ENCODE measurements around the gene GNA14. TPM values are rescaled to one million over a fixed set of nuclear protein-coding genes. Genes with fewer than 3 reads are reported as not detected.
"Not testable (repeated sequence)": the region's sequence is repeated elsewhere in the genome, so short reads cannot be mapped to it uniquely, and the experiment has no call there.

The GNA14 gene
- 0.42 TPM for polyA plus RNA-seq (2013, experiment 1 of 2; ENCODE audit: insufficient read length)
- polyA plus RNA-seq (2013, experiment 2 of 2; ENCODE audit: insufficient read length): 0.47 TPM

GRCh38 chr9:77648234-77649108 is at the start of gene GNA14:
TSS of gene GNA14 (minus strand) at chr9:77648322. CDS start at chr9:77647793, 529 bp downstream.
- no peak for DNase-seq

DNA sequence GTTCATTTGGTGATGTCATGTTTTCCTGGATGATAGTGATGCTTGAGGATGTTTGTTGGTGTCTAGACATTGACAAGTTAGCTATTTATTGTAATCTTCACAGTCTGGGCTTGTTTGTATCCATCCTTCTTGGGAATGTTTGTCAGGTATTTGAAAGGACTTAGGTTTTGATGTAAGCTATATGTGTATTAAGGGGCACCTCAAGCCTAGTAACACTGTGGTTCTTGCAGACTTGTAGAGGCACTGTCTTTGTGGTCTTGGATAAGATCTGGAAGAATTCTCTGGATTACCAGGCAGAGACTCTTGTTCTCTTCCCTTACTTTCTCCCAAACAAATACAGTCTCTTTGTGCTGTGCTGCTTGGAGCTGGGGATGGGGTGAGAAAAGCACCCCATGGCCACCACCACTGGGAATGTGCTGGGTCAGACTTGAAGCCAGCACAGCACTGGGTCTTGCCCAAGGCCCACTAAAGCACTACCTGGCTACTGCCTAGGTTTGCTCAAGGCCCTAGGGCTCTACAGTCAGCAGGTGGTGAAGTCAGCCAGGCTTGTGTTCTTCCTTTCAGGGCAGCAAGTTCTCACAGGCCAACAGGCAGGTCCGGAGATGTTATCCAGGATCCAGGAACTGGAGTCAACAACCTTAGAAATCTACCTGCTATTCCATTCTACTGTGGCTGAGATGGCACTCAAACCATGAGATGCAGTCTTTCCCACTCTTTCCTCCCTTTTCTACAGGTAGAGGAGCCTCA is 49.3 kb upstream of the GNA14 start:
- no peak for DNase-seq

DNA sequence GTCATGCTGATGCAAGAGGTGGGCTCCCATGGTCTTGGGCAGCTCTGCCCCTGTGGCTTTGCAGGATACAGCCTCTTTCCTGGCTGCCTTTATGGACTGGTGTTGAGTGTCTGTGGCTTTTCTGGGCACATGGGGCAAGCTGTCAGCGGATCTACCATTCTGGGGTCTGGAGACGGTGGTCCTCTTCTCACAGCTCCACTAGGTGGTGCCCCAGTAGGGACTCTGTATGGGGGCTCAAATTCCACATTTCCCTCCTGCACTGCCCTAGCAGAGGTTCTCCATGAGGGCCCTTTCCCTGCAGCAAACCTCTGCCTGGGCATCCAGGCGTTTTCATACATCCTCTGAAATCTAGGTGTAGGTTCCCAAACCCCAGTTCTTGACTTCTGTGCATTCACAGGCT is 42.6 kb upstream of the GNA14 start:
- DNase-seq: not testable (repeated sequence)

DNA sequence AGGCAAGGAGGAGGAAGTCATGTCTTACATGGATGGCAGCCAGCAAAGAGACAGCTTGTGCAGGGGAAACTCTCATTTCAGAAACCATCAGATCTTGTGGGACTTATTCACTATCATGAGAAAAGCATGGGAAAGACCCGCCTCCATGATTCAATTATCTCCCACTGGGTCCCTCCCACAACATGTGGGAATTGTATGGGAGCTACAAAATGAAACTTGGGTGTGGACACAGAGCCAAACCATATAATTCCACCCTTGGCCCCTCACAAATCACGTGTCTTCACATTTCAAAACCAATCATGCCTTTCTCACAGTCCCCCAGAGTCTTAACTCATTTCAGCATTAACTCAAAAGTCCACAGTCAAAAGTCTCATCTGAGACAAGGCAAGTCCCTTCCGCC is 42.0 kb upstream of the GNA14 start:
- not testable (repeated sequence) for DNase-seq

- DNase-seq: not testable (repeated sequence)
Observed at GRCh38 chr9:77687737-77688136, 39.6 kb upstream of the GNA14 start.

- DNase-seq: peak; percentile 28
Observed at GRCh38 chr9:77680581-77680980, 32.5 kb upstream of the GNA14 start.

GRCh38 chr9:77679661-77680368 is 31.7 kb upstream of the GNA14 start:
- no peak for DNase-seq

- no peak for DNase-seq
Observed at GRCh38 chr9:77679088-77679487, 31.0 kb upstream of the GNA14 start.

DNA sequence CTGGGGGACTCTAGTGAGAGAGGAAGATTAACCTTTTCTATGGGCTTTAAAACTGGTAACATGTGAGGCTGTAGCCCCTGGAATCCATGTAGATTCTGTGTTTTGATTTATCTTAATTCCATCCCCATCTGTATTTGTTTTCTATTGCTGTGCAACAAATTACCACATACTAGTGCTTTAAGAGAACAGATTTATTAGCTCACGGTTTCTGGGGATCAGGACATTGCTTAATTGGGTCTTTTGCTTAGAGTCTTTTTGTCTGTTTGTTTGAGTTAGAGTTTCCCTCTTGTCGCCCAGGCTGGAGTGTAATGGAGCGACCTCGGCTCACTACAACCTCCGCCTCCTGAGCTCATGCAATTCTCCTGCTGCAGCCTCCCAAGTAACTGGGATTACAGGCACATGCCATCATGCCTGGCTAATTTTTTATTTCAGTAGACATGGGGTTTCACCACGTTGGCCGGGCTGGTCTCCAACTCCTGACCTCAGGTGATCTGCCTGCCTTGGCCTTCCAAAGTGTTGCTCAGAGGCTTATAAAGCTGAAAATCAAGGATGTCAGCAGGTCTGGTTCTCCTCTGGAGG is 29.9 kb upstream of the GNA14 start:
- DNase-seq: peak; percentile 3

GRCh38 chr9:77677397-77677796 is 29.3 kb upstream of the GNA14 start:
- DNase-seq: no peak

DNA sequence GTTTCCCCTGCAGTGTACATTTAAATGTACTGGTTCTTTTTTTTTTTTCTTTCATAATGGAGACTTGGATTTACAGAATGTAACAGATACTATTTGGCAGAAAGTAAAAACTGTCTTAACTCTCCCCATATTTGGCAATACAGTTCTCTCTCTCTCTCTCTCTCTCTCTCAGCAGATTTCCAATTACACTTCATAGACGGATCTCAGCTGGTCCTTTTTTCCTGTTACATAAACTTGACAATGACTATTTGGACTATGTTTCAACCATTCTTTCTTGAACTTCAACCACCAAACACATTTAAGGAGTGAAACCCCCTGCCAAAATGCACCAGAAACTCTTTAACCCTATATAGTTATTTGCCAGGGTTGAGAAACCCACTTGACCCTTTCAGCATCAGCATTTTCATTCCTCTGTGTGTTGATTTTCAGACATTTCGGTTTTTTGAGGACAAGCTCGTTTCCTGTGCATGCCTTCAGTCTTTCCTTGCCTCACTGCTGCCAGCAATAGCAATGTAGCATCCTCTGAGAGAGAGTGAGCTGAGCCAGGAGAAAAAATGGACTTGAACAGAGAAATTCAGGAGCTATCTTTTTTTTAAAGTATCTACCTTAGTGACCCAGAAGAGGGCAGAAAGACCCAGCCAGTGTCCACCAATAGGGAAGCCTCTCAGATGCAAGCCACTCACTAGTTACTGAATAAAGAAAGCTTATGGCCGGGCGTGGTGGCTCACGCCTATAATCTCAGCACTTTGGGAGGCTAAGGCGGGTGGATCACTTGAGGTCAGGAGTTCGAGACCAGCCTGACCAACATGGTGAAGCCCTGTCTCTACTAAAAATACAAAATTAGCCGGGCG is 26.0 kb upstream of the GNA14 start:
- peak; percentile 20 for DNase-seq

- no peak for DNase-seq
Observed at GRCh38 chr9:77672183-77672582, 24.1 kb upstream of the GNA14 start.

DNA sequence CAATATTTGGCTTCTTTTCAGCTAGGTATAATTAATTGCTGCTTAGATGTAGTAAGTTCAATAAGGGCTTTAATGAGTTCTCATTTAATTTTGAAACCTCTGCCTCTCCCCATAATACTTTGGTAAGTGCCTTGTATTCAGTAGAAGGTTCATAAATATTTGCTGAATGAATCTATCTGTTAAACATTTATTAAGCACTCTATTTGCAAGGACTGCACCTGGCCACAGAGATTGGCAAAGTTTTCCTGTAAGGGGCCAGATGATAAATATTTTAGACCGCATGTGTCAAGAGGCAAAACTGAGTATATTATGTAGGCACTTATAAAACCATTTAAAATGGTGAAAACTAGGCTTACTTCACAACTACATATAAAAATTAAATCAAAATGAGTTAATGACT is 19.0 kb upstream of the GNA14 start:
- DNase-seq: no peak

DNA sequence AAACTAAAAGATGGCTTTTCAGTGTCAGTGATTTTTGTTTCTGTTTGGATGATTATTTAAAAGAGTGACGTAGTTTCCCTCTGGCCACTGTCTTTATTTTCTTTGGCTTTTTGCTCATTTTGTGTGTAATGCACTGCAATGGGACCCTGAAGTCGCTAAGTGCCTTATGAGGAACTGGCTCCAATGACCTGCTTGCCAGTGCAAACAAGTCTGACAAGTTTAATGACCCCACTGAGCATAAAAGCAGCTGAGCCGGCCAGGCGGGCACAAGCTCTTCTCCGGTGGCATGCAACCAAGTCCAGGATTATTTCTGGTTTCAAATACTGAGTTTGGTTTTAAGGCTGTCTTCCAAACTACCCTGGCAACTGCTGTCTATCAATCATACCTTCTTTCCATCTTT is 15.6 kb upstream of the GNA14 start:
- no peak for DNase-seq

GRCh38 chr9:77661566-77662085 is 13.5 kb upstream of the GNA14 start:
- no peak for DNase-seq

DNA sequence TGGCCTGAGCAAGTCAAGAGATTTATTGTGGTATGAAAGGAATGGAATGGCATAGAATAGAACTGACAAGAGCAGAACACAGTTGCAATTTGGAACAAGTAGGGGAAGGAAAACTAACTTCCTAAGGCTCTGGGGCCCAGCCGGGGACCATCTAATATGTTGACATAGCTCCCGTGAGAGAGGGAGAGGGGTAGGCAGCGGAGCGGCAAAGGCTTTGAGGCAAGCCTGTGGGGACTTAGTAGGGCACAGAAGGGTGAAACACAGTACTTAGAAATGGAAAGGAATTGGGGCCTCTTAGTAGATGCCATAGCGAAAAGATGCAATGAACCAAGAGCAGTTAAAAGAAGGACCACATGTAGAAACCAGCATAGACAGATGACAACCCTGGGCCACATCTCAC is 11.8 kb upstream of the GNA14 start:
- DNase-seq: no peak

GRCh38 chr9:77651203-77651602 is 3.1 kb upstream of the GNA14 start:
- DNase-seq: no peak

DNA sequence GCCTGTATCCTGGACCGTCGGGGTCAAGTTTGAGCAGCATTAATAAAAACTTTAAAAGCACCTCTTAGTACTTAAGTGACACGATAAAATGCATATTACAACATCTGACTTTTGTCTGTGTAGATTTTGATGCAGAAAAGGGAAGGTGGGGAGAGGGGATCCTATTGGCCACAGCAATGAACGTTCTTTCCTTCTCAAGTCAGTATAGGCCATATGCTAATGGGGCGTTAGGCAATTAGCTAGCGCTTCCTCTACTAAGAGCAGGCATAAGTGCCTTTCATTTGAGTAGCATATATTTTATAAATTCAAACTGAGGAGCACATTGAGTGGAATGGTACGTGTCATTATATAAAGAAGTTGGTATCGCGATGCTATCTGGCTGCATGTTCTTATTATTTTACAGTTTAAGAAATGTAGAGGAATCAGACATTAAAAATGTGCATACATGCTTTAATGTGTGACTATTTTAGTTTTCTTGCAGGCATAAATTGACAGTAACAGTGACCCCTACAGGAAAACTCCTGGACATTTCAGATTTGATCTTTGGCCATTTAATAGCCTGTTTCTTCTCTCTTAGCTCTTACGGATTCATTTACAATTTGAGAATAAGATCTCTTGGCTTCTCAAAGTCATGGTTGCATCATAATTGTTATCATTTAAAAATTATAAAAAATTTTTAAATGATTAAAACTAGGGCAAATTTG is 1.1 kb upstream of the GNA14 start:
- peak; percentile 20 for DNase-seq

DNA sequence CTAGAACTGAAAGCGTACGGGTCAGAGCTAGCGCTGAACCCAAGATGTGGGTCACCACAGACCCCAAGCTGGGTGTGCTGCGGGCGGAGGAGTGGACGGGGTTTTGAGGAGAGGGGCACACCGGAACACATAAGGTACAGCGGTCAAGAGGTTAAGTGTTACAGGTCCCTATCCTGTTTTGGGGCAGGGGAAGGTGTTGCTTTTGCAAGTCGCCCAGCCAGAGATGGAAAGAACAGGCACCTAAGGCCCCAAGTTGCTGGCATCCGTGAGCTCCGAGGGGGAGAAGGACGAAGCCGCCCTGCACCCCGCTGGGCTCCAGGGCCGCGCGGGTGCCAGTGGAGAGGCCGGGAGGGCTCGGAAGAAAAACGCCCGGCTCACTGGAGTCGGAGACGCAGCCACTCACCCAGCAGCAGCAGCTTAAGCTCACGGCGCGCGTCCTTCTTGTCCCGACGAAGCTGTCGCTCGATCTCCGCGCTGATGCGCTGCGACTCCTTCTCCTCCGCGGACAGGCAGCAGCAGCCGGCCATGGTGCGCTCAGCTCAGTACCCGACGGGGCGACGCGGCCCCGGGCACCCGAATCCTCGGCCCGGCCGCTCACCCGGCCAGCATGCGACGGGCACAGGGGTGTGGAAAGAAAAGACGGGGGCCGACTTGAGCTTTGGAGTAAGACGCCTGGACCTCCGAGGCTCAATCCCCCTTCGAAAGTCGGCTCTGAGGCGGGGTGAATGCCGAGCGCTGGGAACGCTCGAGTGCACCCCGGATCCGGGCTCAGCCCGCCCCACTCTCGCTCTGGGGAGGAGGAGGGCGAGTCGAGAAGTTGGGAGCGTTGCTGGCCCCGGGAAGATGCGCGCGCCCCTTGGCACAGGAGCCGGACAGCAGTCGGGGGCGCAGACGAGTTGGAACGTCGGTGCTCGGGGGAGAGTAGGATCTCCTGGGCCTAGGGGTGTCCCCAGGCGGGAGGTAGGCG is 572 bp downstream of the GNA14 start:
- no peak for DNase-seq
